H9 (cell line): Measurements from ENCODE around the gene DDIAS. TPM values are rescaled to one million over a fixed set of nuclear protein-coding genes. Genes with fewer than 3 reads are reported as not detected.

ENCODE experiments used
- DNase-seq: peaks from one replicate; pipeline ENCODE4 v3.0.0-alpha.2; 2017
- H2AFZ ChIP-seq: one replicate; pipeline ENCODE4 v1.6.1; 2013; ENCODE audit warnings: mild to moderate bottlenecking, low read length, control low read depth, moderate library complexity
- H2AK5ac ChIP-seq: 2 replicates; pipeline ENCODE4 v1.6.1; 2013; ENCODE audit warnings: low read length, control low read depth, mixed read lengths; ENCODE audit not compliant: insufficient read length
- H2BK120ac ChIP-seq: one replicate; pipeline ENCODE4 v1.6.1; 2013; ENCODE audit warnings: low read depth, mild to moderate bottlenecking, low read length, control low read depth, inconsistent platforms; ENCODE audit not compliant: poor library complexity, severe bottlenecking
- H2BK12ac ChIP-seq: 2 replicates; pipeline ENCODE4 v1.6.1; 2013; ENCODE audit warnings: low read length, control low read depth, mixed read lengths, low read depth; ENCODE audit not compliant: insufficient read length
- H2BK15ac ChIP-seq: 2 replicates; pipeline ENCODE4 v1.6.1; 2013; ENCODE audit warnings: low read depth, low read length, control low read depth
- H2BK20ac ChIP-seq: one replicate; pipeline ENCODE4 v1.6.1; 2013; ENCODE audit warnings: low read depth, mild to moderate bottlenecking, low read length, control low read depth, inconsistent platforms; ENCODE audit not compliant: poor library complexity, severe bottlenecking
- H2BK5ac ChIP-seq: 2 replicates; pipeline ENCODE4 v1.6.1; 2013; ENCODE audit warnings: low read length, control low read depth, mixed read lengths; ENCODE audit not compliant: insufficient read length
- H3K14ac ChIP-seq: 2 replicates; pipeline ENCODE4 v1.6.1; 2013; ENCODE audit warnings: low read length, control low read depth; ENCODE audit not compliant: insufficient read depth
- H3K18ac ChIP-seq: 2 replicates; pipeline ENCODE4 v1.6.1; 2013; ENCODE audit warnings: low read depth, mild to moderate bottlenecking, mixed read lengths, low read length, control low read depth; ENCODE audit not compliant: insufficient read length
- H3K23ac ChIP-seq: 2 replicates; pipeline ENCODE4 v1.6.1; 2013; ENCODE audit warnings: low read length, control low read depth, mixed read lengths, low read depth; ENCODE audit not compliant: insufficient read length
- H3K23me2 ChIP-seq: 2 replicates; pipeline ENCODE4 v1.6.1; 2013; ENCODE audit warnings: low read depth, mild to moderate bottlenecking, mixed read lengths, low read length, control low read depth; ENCODE audit not compliant: insufficient read length, poor library complexity, severe bottlenecking
- H3K27ac ChIP-seq: 2 replicates; pipeline ENCODE4 v1.5.1; 2013; ENCODE audit warnings: low read length, control low read depth, mixed read lengths, low read depth; ENCODE audit not compliant: insufficient read length
- H3K27me3 ChIP-seq: 2 replicates; pipeline ENCODE4 v1.6.1; 2013; ENCODE audit warnings: low read length, control low read depth, inconsistent platforms; ENCODE audit not compliant: insufficient read depth
- H3K4ac ChIP-seq: 2 replicates; pipeline ENCODE4 v1.6.1; 2013; ENCODE audit warnings: low read depth, mild to moderate bottlenecking, control low read depth, inconsistent platforms, low read length, moderate library complexity
- H3K4me1 ChIP-seq: 2 replicates; pipeline ENCODE4 v1.6.1; 2013; ENCODE audit warnings: low read length, control low read depth, inconsistent platforms; ENCODE audit not compliant: insufficient read depth
- H3K4me2 ChIP-seq: 2 replicates; pipeline ENCODE4 v1.6.1; 2013; ENCODE audit warnings: low read length, control low read depth, mixed read lengths; ENCODE audit not compliant: insufficient read length, insufficient read depth
- H3K56ac ChIP-seq: 2 replicates; pipeline ENCODE4 v1.6.1; 2013; ENCODE audit warnings: low read depth, mild to moderate bottlenecking, mixed read lengths, low read length, control low read depth; ENCODE audit not compliant: insufficient read length
- H3K79me1 ChIP-seq: 2 replicates; pipeline ENCODE4 v1.6.1; 2013; ENCODE audit warnings: low read depth, mild to moderate bottlenecking, moderate library complexity, low read length, control low read depth, inconsistent platforms; ENCODE audit not compliant: insufficient read depth, poor library complexity, severe bottlenecking
- H3K79me2 ChIP-seq: 2 replicates; pipeline ENCODE4 v1.6.1; 2013; ENCODE audit warnings: low read length, control low read depth, inconsistent platforms; ENCODE audit not compliant: insufficient read depth
- H3K9ac ChIP-seq: 2 replicates; pipeline ENCODE4 v1.6.1; 2013; ENCODE audit warnings: low read length, control low read depth, mixed read lengths; ENCODE audit not compliant: insufficient read length; ENCODE audit errors: extremely low read depth
- H3K9me3 ChIP-seq: one replicate; pipeline ENCODE4 v1.6.1; 2013; ENCODE audit warnings: low read depth, low read length, inconsistent platforms; ENCODE audit not compliant: control insufficient read depth
- H3T11ph ChIP-seq: one replicate; pipeline ENCODE4 v1.6.1; 2013; ENCODE audit warnings: mild to moderate bottlenecking, low read length, control low read depth, inconsistent platforms
- H4K20me1 ChIP-seq: one replicate; pipeline ENCODE4 v1.6.1; 2013; ENCODE audit not compliant: control insufficient read depth, insufficient read length, insufficient read depth
- H4K5ac ChIP-seq: 2 replicates; pipeline ENCODE4 v1.6.1; 2013; ENCODE audit warnings: low read depth, mild to moderate bottlenecking, mixed read lengths, low read length, control low read depth; ENCODE audit not compliant: insufficient read length
- H4K8ac ChIP-seq: replicated peaks from 2 replicates; pipeline ENCODE4 v1.6.1; 2013; ENCODE audit warnings: low read length, control low read depth, mixed read lengths, low read depth; ENCODE audit not compliant: insufficient read length
- H4K91ac ChIP-seq: 2 replicates; pipeline ENCODE4 v1.6.1; 2013; ENCODE audit warnings: low read depth, mild to moderate bottlenecking, moderate library complexity, mixed read lengths, low read length, control low read depth; ENCODE audit not compliant: insufficient read length
- H3K27ac Mint-ChIP-seq, 3 experiments: 2 replicates in 2 of 3; 3 replicates in 1 of 3; pipeline ENCODE4 v1.8.0; 2020 to 2021; ENCODE audit warnings: mixed read lengths in 3 of 3, mild to moderate bottlenecking in 1 of 3, moderate library complexity in 1 of 3
- H3K27me3 Mint-ChIP-seq: 2 replicates; pipeline ENCODE4 v1.8.0; 2021; ENCODE audit warnings: low read depth, mild to moderate bottlenecking, moderate library complexity, mixed read lengths
- H3K36me3 Mint-ChIP-seq, 3 experiments: 2 replicates in 2 of 3; 3 replicates in 1 of 3; pipeline ENCODE4 v1.8.0; 2020 to 2021; ENCODE audit warnings: low read depth in 3 of 3, mixed read lengths in 3 of 3; ENCODE audit not compliant: insufficient read depth in 1 of 3
- H3K4me1 Mint-ChIP-seq, 2 experiments: 2 replicates each; pipeline ENCODE4 v1.8.0; 2020; ENCODE audit warnings: mixed read lengths in 2 of 2
- H3K4me3 Mint-ChIP-seq, 2 experiments: 2 replicates in 1 of 2; 3 replicates in 1 of 2; pipeline ENCODE4 v1.8.0; 2020 to 2021; ENCODE audit warnings: mild to moderate bottlenecking in 2 of 2, mixed read lengths in 2 of 2, moderate library complexity in 1 of 2
- H3K9me3 Mint-ChIP-seq, 2 experiments: 2 replicates in 1 of 2; 3 replicates in 1 of 2; pipeline ENCODE4 v1.8.0; 2020; ENCODE audit warnings: mild to moderate bottlenecking in 2 of 2, mixed read lengths in 2 of 2, moderate library complexity in 1 of 2
- WGBS: extraction: QIAGEN DNeasy Blood & Tissue Kit; methylation state at CpG from one replicate; pipeline ENCODE4 v1.1.7; 2013; ENCODE audit warnings: missing lambda C conversion rate, low lambda C conversion rate, mixed read lengths; ENCODE audit not compliant: insufficient read length; ENCODE audit errors: extremely low coverage; 5-methylcytosine and 5-hydroxymethylcytosine counted together
- total RNA-seq: library from RNA; stranded (reverse); gene quantifications from 2 replicates; pipeline ENCODE4 v1.2.1, GENCODE V29; 2021
- TF ChIP-seq, protein P1 (sequence below): fragments of 200-600 bp; sonication (generic); conservative IDR thresholded peaks from 3 replicates; pipeline ENCODE4 v1.8.0; 2021; ENCODE audit warnings: antibody characterized with exemption, mild to moderate bottlenecking

Gene DDIAS
- total RNA-seq, 1 experiment from 2014 or later, result 18.6 TPM

DNA sequence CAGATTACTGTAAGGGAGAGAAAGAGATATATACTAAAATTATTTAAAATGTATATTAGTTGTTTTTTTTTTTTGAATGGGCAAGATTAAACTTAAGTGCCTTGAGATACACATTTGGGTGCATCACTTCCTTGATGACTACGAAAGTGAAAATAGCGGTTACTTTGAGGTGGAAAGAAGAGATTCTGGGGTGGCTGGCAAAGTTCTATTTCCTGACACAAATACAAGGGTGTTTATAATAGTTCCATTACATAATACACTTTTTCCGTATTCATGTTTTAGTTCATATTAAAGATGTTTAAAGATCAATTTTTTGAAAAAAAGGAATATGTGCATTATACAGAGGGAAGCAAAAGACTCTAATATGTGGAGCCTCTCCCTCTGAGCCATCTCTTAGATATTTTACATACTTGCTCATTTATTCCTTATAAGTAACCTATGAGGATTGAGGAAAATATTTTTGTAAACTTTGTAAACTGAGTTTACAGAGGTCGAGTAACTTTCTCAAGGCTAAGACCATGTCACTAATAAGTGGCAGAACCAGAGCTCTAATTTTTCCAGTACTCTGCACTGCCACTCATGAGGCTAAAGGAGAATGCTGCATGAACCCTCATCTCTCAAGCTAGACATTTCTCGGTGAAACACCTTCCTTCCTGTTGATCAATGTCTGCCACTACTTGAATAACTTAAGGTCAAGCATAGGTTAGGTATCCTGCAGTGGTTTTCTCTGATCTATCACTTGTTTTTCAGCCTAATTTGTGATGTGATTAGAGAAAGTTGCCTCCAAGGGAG, 58.6 kb downstream of the DDIAS start:
- H2BK120ac ChIP-seq, result no peak overlapping the region
- no peak overlapping the region for H2BK12ac ChIP-seq
- H3K14ac ChIP-seq, result no peak overlapping the region
- H3K23ac ChIP-seq, result no peak overlapping the region
- H4K20me1 ChIP-seq, result no peaks in the 10 kb centered on the region
- no peak overlapping the region for H4K5ac ChIP-seq
- no peaks in the 10 kb centered on the region for H3K9me3 ChIP-seq
- H2AFZ ChIP-seq, result no peak overlapping the region
- no peaks in the 10 kb centered on the region for H3K79me2 ChIP-seq
- no peak overlapping the region for H2BK20ac ChIP-seq
- H3T11ph ChIP-seq, result no peak overlapping the region
- no peaks in the 10 kb centered on the region for H3K23me2 ChIP-seq
- peaks cover 0 to 4% of the 10 kb centered on the region in 2 experiments; a peak in 1 of 5 replicates for H3K9me3 Mint-ChIP-seq
- H3K18ac ChIP-seq, result no peak overlapping the region
- peaks cover 12 to 13% of the 10 kb centered on the region in 2 experiments for H3K4me1 Mint-ChIP-seq
- no peak overlapping the region for H2BK5ac ChIP-seq
- H3K4me3 Mint-ChIP-seq, result no peak overlapping the region
- no peak overlapping the region for H4K8ac ChIP-seq
- no CpG with 5 or more reads among the region's 5 CpGs for WGBS
- no peak overlapping the region for H3K4me2 ChIP-seq
- H3K36me3 Mint-ChIP-seq, result peaks cover 0 to 4% (median 3%) of the 10 kb centered on the region in 3 experiments; a peak in 3 of 7 replicates
- H3K27ac Mint-ChIP-seq, result no peak overlapping the region
- no peak overlapping the region for H3K9ac ChIP-seq
- H3K27ac ChIP-seq, result no peak overlapping the region
- H3K4ac ChIP-seq, result no peak overlapping the region
- H2BK15ac ChIP-seq, result no peak overlapping the region
- DNase-seq, result no peak
- H3K56ac ChIP-seq, result no peak overlapping the region
- H3K27me3 ChIP-seq, result no peaks in the 10 kb centered on the region
- H3K27me3 Mint-ChIP-seq, result no peaks in the 10 kb centered on the region
- H3K79me1 ChIP-seq, result no peaks in the 10 kb centered on the region
- no peak overlapping the region for H4K91ac ChIP-seq
- no peak overlapping the region for H2AK5ac ChIP-seq
- no peaks in the 10 kb centered on the region; the same call in 1 of the 2 replicates for H3K4me1 ChIP-seq
- TF ChIP-seq, protein P1, sequence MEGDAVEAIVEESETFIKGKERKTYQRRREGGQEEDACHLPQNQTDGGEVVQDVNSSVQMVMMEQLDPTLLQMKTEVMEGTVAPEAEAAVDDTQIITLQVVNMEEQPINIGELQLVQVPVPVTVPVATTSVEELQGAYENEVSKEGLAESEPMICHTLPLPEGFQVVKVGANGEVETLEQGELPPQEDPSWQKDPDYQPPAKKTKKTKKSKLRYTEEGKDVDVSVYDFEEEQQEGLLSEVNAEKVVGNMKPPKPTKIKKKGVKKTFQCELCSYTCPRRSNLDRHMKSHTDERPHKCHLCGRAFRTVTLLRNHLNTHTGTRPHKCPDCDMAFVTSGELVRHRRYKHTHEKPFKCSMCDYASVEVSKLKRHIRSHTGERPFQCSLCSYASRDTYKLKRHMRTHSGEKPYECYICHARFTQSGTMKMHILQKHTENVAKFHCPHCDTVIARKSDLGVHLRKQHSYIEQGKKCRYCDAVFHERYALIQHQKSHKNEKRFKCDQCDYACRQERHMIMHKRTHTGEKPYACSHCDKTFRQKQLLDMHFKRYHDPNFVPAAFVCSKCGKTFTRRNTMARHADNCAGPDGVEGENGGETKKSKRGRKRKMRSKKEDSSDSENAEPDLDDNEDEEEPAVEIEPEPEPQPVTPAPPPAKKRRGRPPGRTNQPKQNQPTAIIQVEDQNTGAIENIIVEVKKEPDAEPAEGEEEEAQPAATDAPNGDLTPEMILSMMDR, result no peak
